ENCODE measurements around the gene PCK1. TPM values are rescaled to one million over a fixed set of nuclear protein-coding genes. Genes with fewer than 3 reads are reported as not detected.

The PCK1 gene
- total and polyA plus RNA-seq, 2 of the 13 experiments (the other 11 are each of a cell fraction or from before 2014, with no cell fraction given), result 6.5 to 12.6 TPM

DNA sequence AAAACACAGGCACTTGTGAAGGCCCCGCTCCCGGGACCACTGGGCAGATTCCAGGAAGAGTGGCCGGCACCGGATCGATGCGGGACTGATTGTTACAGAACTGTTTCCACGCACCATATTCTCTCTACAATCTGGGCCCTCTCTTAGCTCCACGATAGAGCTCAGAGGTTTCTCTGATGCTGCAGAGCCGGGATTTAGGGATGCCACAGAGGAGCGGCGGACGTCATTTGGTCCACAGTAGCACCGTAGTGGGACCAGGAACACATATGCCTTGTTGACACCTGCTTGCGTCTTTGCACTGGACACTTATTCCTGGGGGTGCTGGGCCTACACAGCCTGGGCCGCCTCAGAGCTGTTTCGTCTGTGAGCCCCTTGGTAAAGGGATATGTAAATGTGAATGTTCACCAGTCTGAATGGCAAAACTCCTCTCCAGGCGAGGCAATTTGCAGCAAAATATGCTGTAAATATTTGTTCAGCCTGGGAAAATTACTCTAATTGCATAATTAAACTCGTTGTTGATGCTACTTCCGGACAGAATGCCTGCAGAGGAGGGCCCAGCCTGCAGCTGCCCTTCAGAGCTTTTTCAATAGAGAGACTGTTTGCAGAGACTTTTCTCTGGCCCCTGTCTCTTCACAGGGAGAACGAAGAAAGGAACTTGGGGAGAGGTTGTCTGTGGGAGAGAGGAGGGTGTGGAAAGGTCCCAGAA, 9.4 kb downstream of the PCK1 start (continued):
- TF ChIP-seq ZBTB40 (IDR thresholded peaks at IDR 0.05), result no peak
- 0 out of 2 replicates have a peak, but pooled peaks have one; percentile 40 for TF ChIP-seq ZBTB40 (CRISPR knock-in tag; IDR thresholded peaks at IDR 0.05)
- peak in 1 of 2 experiments; percentile 55; a peak in 1 of 4 replicates for TF ChIP-seq EP300 (IDR thresholded peaks at IDR 0.05; ENCODE audit: low read depth in 2 of 2, low read length in 2 of 2)
- TF ChIP-seq EP300 (CRISPR knock-in tag; IDR thresholded peaks at IDR 0.05; ENCODE audit: borderline replicate concordance), result no peak
- no peak for TF ChIP-seq XBP1 (CRISPR knock-in tag; IDR thresholded peaks at IDR 0.05)
- TF ChIP-seq TEAD2 (CRISPR knock-in tag; IDR thresholded peaks at IDR 0.05), result no peak
- TF ChIP-seq ZNF224 (CRISPR knock-in tag; IDR thresholded peaks at IDR 0.05), result no peak
- TF ChIP-seq HNF4G (IDR thresholded peaks at IDR 0.05; ENCODE audit: borderline replicate concordance, low read depth, low read length), result no peak
- no peak for TF ChIP-seq HNF4G (CRISPR knock-in tag; IDR thresholded peaks at IDR 0.05; ENCODE audit: borderline replicate concordance, low read depth)
- TF ChIP-seq PRDM4 (CRISPR knock-in tag; IDR thresholded peaks at IDR 0.05; ENCODE audit: borderline replicate concordance), result no peak
- 0 out of 3 replicates have a peak, but pooled peaks have one; percentile 18 for TF ChIP-seq MXI1 (IDR thresholded peaks at IDR 0.05; ENCODE audit: borderline replicate concordance, low read depth, low read length)
- no peak for TF ChIP-seq ZSCAN29 (CRISPR knock-in tag; conservative IDR thresholded peaks at IDR 0.05)
- TF ChIP-seq DPF2 (CRISPR knock-in tag; IDR thresholded peaks at IDR 0.05; ENCODE audit: borderline replicate concordance, low read depth), result no peak
- TF ChIP-seq ZNF569 (CRISPR knock-in tag; IDR thresholded peaks at IDR 0.05; ENCODE audit: borderline replicate concordance), result no peak
- no peak for TF ChIP-seq TRIM24 (CRISPR knock-in tag; IDR thresholded peaks at IDR 0.05)
- no peak for TF ChIP-seq DRAP1 (CRISPR knock-in tag; IDR thresholded peaks at IDR 0.05)
- no peak for TF ChIP-seq XRCC5 (optimal IDR thresholded peaks at IDR 0.05; ENCODE audit: low read length)
- peak; percentile 45; the same call in 1 of the 2 replicates for TF ChIP-seq ZNF580 (CRISPR knock-in tag; IDR thresholded peaks at IDR 0.05; ENCODE audit: borderline replicate concordance, low read depth)
